H1 (cell line): Measurements from ENCODE around the gene C1orf74. TPM values are rescaled to one million over a fixed set of nuclear protein-coding genes. Genes with fewer than 3 reads are reported as not detected.

Source experiments
- CBX8 ChIP-seq: fragments of 300-800, 300-1000 bp; sonication (generic); IDR thresholded peaks from 2 replicates; pipeline ENCODE4 v1.7.1; 2016; ENCODE audit warnings: low read depth, low read length, borderline replicate concordance
- FOSL1 ChIP-seq: IDR thresholded peaks from 2 replicates; pipeline ENCODE4 v1.6.1; 2011; ENCODE audit warnings: mild to moderate bottlenecking, low read depth, low read length, moderate library complexity; ENCODE audit not compliant: insufficient read depth
- JUN ChIP-seq: IDR thresholded peaks from 2 replicates; pipeline ENCODE4 v1.6.1; 2011; ENCODE audit warnings: low read depth, mild to moderate bottlenecking, improper control_type of control experiment, low read length
- POU5F1 ChIP-seq: IDR thresholded peaks from 2 replicates; pipeline ENCODE4 v1.6.1; 2011; ENCODE audit warnings: low read depth, mild to moderate bottlenecking, low read length, moderate library complexity
- SIRT6 ChIP-seq: IDR thresholded peaks from one replicate; pipeline ENCODE4 v1.7.1; 2012; ENCODE audit warnings: low read length, inconsistent platforms
- USF2 ChIP-seq: IDR thresholded peaks from 2 replicates; pipeline ENCODE4 v1.6.1; 2011; ENCODE audit warnings: low read length, improper control_type of control experiment
- polyA plus RNA-seq, 7 experiments: library from polyadenylated mRNA; depleted of rRNA in 3 of 7; stranded (reverse) in 5 of 7; unstranded in 2 of 7; fragments of >200 nt in 5 of 7; fragments of 200-250 nt in 2 of 7; gene quantifications; 1 replicate in 5 of 7; 2 replicates in 1 of 7; 4 replicates in 1 of 7; pipeline versions ENCODE4 v1.2.1 to v1.2.3, GENCODE V29; 2011 to 2013; ENCODE audit warnings: missing spikeins in 2 of 7, mixed read lengths in 2 of 7
- total RNA-seq: library from RNA; stranded (reverse); fragmentation: NEBNext Ultra II Directional; extraction: Animal tissue kit (Norgen Biotek cat#: 25700); gene quantifications from 2 replicates; pipeline ENCODE4 v1.2.1, GENCODE V29; 2021

Gene C1orf74
- total and polyA plus RNA-seq, 2 of the 8 experiments (the other 6 are each of a cell fraction or from before 2014, with no cell fraction given) = 3.1 to 3.9 TPM

GRCh38 chr1:209775678-209776077, 8.7 kb downstream of the C1orf74 start (continued):
- TF ChIP-seq USF2 (no peak), FOSL1 (no peak), CBX8 (no peak), SIRT6 (no peak), POU5F1 (no peak), JUN (no peak)
